ENCODE data around the gene BAZ1B.
"Not testable (repeated sequence)": the region's sequence is repeated elsewhere in the genome, so short reads cannot be mapped to it uniquely, and the experiment has no call there.

Gene BAZ1B

GRCh38 chr7:73424489-73424885, 97.6 kb downstream of the BAZ1B start:
- DNase-seq: no peak

GRCh38 chr7:73423519-73424488, 98.3 kb downstream of the BAZ1B start:
- DNase-seq: no peak

GRCh38 chr7:73420610-73421009, 101.5 kb downstream of the BAZ1B start:
- DNase-seq: not testable (repeated sequence)

- not testable (repeated sequence) for DNase-seq
These were observed 102.1 kb downstream of the BAZ1B start for GRCh38 chr7:73420016-73420415.

GRCh38 chr7:73418113-73418703, 103.9 kb downstream of the BAZ1B start:
- DNase-seq: no peak

GRCh38 chr7:73410541-73411131, 111.5 kb downstream of the BAZ1B start:
- not testable (repeated sequence) for DNase-seq

- DNase-seq: not testable (repeated sequence)
These were observed 117.2 kb downstream of the BAZ1B start for GRCh38 chr7:73404860-73405259.

- DNase-seq: peak; percentile 47
These were observed 122.7 kb downstream of the BAZ1B start for GRCh38 chr7:73399185-73400050.

GRCh38 chr7:73397521-73398281, 124.4 kb downstream of the BAZ1B start:
- DNase-seq: no peak

GRCh38 chr7:73395538-73396503, 126.3 kb downstream of the BAZ1B start:
- DNase-seq: no peak

GRCh38 chr7:73394422-73394821, 127.7 kb downstream of the BAZ1B start:
- no peak for DNase-seq

- DNase-seq: no peak
These were observed 130.7 kb downstream of the BAZ1B start for GRCh38 chr7:73391396-73391795.
